Transverse colon (tissue), 3 donors: ENCODE results near the gene TSPAN3.

Experiments used
- POLR2A ChIP-seq: fragments of 450-650 bp; IDR thresholded peaks from one replicate; pipeline ENCODE4 v1.6.1; 2016; ENCODE audit warnings: antibody characterized with exemption, mild to moderate bottlenecking, moderate library complexity
- TF ChIP-seq, protein P1 (sequence below), 5 experiments: fragments of 200-600 bp in 3 of 5; fragments of 450-650 bp in 2 of 5; sonication (generic) in 3 of 5; IDR thresholded peaks; 1 replicate in 2 of 5; 2 replicates in 3 of 5; pipeline ENCODE4 v1.5.1; 2016 to 2017; ENCODE audit warnings: antibody characterized with exemption in 5 of 5, inconsistent platforms in 3 of 5, mild to moderate bottlenecking in 2 of 5, moderate library complexity in 1 of 5

DNA sequence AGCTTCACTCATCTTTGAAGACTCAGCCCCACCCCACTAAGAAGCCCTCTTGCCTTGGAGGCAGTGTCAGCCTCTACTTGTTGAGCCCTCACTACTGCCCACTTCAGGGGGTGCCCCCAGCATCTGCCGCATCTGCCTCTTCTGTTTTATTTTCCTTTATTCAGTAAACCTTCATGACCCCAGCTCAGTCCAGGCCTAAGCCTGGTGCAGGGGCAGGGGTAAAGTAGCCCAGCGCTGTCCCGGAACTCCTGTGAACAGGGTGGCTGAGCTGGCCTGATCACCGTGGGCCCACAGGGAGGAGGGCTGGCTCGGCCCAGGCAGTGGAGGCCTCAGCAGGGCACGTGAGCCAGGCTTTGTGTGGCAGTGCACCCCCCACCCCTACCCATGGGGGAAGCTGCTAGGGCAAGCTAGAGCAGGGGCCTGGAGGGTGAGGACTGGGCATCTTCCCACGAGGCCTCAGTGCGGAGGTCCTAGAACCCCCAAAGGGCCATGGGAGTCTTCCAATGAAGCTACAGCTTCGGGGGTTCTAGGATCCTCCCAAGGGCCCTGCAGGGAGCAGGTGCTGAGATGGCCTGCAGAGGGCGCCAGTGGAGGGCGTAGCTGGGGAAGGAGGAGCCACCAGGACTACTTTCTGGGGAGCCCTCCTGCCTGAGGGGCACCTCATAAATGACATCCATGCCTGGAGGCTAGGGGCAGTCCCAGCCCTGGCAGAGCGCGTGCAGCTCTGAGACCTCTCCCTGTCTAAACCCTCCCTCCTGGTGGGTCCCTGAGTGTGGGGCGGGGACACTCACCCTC is 36.0 kb downstream of the TSPAN3 start:
- peak; percentile 3 for TF ChIP-seq POLR2A
- TF ChIP-seq, protein P1, sequence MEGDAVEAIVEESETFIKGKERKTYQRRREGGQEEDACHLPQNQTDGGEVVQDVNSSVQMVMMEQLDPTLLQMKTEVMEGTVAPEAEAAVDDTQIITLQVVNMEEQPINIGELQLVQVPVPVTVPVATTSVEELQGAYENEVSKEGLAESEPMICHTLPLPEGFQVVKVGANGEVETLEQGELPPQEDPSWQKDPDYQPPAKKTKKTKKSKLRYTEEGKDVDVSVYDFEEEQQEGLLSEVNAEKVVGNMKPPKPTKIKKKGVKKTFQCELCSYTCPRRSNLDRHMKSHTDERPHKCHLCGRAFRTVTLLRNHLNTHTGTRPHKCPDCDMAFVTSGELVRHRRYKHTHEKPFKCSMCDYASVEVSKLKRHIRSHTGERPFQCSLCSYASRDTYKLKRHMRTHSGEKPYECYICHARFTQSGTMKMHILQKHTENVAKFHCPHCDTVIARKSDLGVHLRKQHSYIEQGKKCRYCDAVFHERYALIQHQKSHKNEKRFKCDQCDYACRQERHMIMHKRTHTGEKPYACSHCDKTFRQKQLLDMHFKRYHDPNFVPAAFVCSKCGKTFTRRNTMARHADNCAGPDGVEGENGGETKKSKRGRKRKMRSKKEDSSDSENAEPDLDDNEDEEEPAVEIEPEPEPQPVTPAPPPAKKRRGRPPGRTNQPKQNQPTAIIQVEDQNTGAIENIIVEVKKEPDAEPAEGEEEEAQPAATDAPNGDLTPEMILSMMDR (IDR thresholded peaks at IDR 0.05) = peak; percentile 53 to 76 (median 68)
